GM10847 (cell line): Measurements from ENCODE around the gene MMAB.

ENCODE experiments used
- POLR2A ChIP-seq: IDR thresholded peaks from 2 replicates; pipeline ENCODE4 v1.6.1; 2011; ENCODE audit not compliant: insufficient read length; ENCODE audit errors: extremely low read depth

Gene MMAB

GRCh38 chr12:109592905-109593272, 19.6 kb upstream of the MMAB start:
- no peak for TF ChIP-seq POLR2A

- no peak for TF ChIP-seq POLR2A
Observed at GRCh38 chr12:109592195-109592904, 19.0 kb upstream of the MMAB start.

GRCh38 chr12:109591041-109591440, 17.7 kb upstream of the MMAB start:
- TF ChIP-seq POLR2A = no peak

GRCh38 chr12:109590566-109590965, 17.3 kb upstream of the MMAB start:
- TF ChIP-seq POLR2A = no peak

GRCh38 chr12:109589691-109590245, 16.5 kb upstream of the MMAB start:
- TF ChIP-seq POLR2A = no peak

- TF ChIP-seq POLR2A = no peak
Observed at GRCh38 chr12:109589240-109589590, 15.9 kb upstream of the MMAB start.

- TF ChIP-seq POLR2A = no peak
Observed at GRCh38 chr12:109588461-109589239, 15.3 kb upstream of the MMAB start.

GRCh38 chr12:109587921-109588320, 14.6 kb upstream of the MMAB start:
- no peak for TF ChIP-seq POLR2A

- no peak for TF ChIP-seq POLR2A
Observed at GRCh38 chr12:109586385-109587296, 13.3 kb upstream of the MMAB start.

GRCh38 chr12:109583733-109584132, 10.4 kb upstream of the MMAB start:
- TF ChIP-seq POLR2A = no peak

- no peak for TF ChIP-seq POLR2A
Observed at GRCh38 chr12:109582636-109583035, 9.3 kb upstream of the MMAB start.

GRCh38 chr12:109581856-109582255, 8.6 kb upstream of the MMAB start:
- no peak for TF ChIP-seq POLR2A

- no peak for TF ChIP-seq POLR2A
Observed at GRCh38 chr12:109581334-109581691, 8.0 kb upstream of the MMAB start.

GRCh38 chr12:109580684-109581333, 7.5 kb upstream of the MMAB start:
- no peak for TF ChIP-seq POLR2A

- TF ChIP-seq POLR2A = no peak
Observed at GRCh38 chr12:109580272-109580671, 7.0 kb upstream of the MMAB start.
